ENCODE data around the gene SPATA31A6. TPM values are rescaled to one million over a fixed set of nuclear protein-coding genes. Genes with fewer than 3 reads are reported as not detected.
"Not testable (repeated sequence)": the region's sequence is repeated elsewhere in the genome, so short reads cannot be mapped to it uniquely, and the experiment has no call there.

The SPATA31A6 gene
- not detected for total RNA-seq

DNA sequence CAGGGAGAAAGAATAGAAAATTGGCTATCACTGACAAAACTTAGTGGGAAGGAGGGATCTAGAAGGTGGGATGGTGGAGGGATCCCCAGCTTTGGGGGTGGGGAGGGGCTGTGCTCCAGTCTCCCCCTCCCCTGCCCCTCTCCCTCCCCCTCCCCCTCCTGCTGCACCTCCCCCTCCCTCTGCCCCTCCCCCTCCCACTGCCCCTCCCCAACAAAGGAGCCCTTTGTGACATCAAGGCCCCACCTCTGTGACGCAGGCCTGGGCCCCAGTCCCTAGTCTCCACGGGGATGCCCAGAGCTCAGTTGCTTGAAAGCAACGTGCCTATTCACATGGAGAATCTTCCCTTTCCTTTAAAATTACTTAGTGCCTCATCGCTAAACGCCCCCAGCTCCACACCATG lies at the start of gene SPATA31A6:
SPATA31A6 (plus strand) TSS at position 301 of the 400 bp plus-strand sequence; CDS start at position 330, 29 bp downstream.
- H3K36me3 Mint-ChIP-seq (ENCODE audit: low read depth); H3K27me3 Mint-ChIP-seq; H3K27ac Mint-ChIP-seq; POLR2A ChIA-PET; DNase-seq; CTCF ChIA-PET; H3K9me3 Mint-ChIP-seq; H3K4me3 Mint-ChIP-seq; H3K4me1 Mint-ChIP-seq: not testable (repeated sequence)

DNA sequence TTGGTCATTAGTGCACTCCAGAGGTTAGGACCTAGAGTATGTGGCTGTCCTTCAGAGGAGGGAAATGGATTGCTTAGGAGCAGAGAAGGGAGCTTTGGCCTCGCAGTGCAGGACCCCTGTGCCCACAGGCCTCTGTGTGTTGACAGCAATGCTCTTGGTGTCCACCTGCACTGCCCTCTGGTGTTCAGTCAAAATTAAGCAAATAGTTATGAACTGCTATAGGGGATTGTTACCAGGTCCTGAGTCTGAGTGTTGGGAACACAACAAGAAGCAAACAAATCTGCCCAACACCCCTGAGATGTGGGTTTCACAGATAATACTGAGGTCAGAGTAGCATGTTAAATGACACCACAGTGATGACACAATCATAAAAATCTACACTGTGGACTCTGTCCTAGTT lies 23.2 kb upstream of the SPATA31A6 start:
- H3K4me1 Mint-ChIP-seq; H3K27me3 Mint-ChIP-seq; H3K36me3 Mint-ChIP-seq (ENCODE audit: low read depth); H3K27ac Mint-ChIP-seq; H3K9me3 Mint-ChIP-seq; H3K4me3 Mint-ChIP-seq; CTCF ChIA-PET; POLR2A ChIA-PET; DNase-seq: not testable (repeated sequence)

DNA sequence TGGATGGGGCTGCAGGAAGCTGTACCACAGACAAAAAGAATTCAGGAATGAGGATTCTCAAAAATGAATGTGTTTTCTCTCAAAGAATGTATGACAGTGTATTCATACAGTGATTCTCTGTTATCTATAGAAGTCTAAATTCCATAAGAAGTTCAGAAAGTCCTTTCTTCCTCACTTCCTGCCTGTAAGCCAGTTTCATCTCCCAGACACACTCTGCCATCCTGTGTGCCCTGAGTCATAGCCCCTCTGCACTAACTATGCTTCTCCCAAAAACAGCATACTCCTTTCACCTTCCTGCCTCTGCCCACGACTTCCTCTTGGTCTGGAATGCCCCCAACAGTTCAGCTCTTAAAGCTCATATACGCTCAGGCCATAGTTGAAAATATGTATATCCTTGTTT lies 36.4 kb downstream of the SPATA31A6 start:
- CTCF ChIA-PET; DNase-seq; H3K27ac Mint-ChIP-seq; POLR2A ChIA-PET; H3K9me3 Mint-ChIP-seq; H3K4me1 Mint-ChIP-seq; H3K4me3 Mint-ChIP-seq; H3K27me3 Mint-ChIP-seq; H3K36me3 Mint-ChIP-seq (ENCODE audit: low read depth): not testable (repeated sequence)

DNA sequence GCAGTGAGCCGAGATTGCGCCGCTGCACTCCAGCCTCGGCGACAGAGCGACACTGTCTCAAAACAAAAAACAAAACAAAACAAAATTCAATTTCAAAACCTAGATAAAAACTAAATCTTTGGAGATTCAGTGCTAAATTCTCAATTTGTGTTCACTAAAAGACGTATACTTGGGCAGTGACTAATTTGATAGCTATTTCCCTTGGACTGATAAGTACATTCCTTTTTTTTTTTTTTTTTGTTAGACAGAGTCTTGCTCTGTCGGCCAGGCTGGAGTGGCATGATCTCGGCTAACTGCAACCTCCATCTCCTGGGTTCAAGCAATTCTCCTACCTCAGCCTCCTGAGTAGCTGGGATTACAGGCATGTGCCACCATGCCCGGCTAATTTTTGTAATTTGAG lies 39.8 kb downstream of the SPATA31A6 start:
- CTCF ChIA-PET; H3K4me1 Mint-ChIP-seq; H3K27me3 Mint-ChIP-seq; DNase-seq; H3K9me3 Mint-ChIP-seq; POLR2A ChIA-PET; H3K4me3 Mint-ChIP-seq; H3K27ac Mint-ChIP-seq; H3K36me3 Mint-ChIP-seq (ENCODE audit: low read depth): not testable (repeated sequence)

DNA sequence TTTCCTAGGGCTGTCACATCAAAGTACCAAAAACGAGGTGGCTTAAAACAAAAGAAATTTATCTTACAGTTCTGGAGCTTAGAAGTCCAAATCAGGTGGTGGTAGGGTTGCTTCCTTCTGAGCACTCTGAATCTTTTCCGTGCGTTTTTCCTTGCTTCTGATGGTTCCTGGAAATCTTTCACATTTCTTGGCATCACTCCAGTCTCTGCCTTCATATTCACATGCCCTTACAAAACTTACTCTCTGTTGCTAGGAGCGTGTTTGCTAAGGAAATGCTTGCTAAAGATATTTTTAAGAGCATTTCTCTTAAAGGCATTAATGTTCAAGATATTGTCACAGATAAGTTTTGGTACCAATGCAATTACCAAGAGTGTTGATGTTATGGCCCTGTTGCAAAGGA lies 49.6 kb downstream of the SPATA31A6 start:
- H3K27ac Mint-ChIP-seq; H3K9me3 Mint-ChIP-seq; H3K4me3 Mint-ChIP-seq; H3K36me3 Mint-ChIP-seq (ENCODE audit: low read depth); DNase-seq; CTCF ChIA-PET; H3K4me1 Mint-ChIP-seq; POLR2A ChIA-PET; H3K27me3 Mint-ChIP-seq: not testable (repeated sequence)

DNA sequence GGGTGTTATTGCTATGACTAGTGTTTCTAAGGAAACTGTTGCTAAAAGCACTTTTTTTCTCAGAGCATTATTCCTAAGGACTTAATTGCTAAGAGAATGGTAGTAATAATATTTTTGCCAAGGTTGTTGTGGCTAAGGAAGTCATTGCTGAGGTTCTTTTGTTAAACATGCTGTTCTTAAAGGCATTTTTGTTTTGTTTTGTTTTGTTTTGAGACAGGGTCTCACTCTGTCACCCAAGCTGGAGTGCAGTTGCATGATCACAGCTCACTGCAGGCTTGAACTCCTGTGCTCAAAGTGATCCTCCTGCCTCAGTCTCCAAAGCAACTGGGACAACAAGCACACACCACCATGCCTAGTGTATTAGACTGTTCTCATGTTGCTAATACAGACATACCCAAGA lies 51.2 kb downstream of the SPATA31A6 start:
- POLR2A ChIA-PET; DNase-seq; H3K4me1 Mint-ChIP-seq; H3K36me3 Mint-ChIP-seq (ENCODE audit: low read depth); H3K27me3 Mint-ChIP-seq; CTCF ChIA-PET; H3K4me3 Mint-ChIP-seq; H3K27ac Mint-ChIP-seq; H3K9me3 Mint-ChIP-seq: not testable (repeated sequence)

DNA sequence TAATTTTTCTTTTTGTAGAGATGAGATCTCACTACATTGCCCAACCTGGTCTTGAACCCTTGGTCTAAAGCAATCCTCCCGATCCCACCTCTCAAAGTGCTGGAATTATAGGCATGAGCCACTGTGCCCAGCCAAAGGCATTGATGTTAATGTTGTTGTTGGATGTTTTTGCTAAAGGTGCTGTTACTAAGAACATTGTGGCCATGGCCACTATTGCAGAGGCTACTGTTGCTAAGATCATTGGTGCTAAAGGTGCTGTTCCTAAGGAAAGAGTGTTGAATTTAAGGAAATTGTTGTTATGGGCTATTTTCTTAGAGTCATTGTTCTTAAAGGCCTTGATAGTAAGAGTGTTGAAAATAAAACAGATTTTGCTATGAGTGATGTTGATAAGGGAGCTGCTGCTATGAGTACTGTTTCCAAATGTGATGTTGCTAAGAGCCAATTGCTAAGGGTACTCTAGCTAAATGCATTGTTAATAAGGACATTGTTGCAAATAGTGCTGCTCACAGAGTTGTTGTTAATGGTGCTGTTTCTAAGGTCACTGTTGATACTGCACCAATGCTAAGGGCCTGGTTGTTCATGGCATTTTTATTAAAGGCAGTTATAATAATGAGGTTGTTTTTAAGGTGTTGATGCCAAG lies 52.0 kb downstream of the SPATA31A6 start:
- CTCF ChIA-PET; POLR2A ChIA-PET; H3K36me3 Mint-ChIP-seq (ENCODE audit: low read depth); H3K9me3 Mint-ChIP-seq; H3K27me3 Mint-ChIP-seq; DNase-seq; H3K27ac Mint-ChIP-seq; H3K4me1 Mint-ChIP-seq; H3K4me3 Mint-ChIP-seq: not testable (repeated sequence)

DNA sequence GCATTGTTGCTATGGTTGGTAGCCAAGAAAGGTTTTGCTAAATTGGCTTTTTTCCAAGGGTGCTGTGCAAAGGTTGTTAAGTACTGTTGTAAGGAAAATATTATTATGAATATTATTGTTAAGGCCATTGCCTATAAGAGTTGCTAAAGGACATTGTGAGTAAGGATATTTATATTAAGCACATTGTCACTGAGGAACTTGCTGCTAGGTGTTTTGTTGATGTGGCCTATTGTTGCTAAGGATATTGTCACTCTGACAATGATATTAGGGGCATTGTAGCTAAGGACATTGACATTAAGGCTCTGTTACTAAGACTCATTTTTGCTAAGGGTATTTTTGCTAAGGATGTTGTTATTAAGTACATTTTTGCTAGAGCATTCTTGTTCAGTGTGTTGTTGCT lies 52.6 kb downstream of the SPATA31A6 start:
- H3K36me3 Mint-ChIP-seq (ENCODE audit: low read depth); H3K27me3 Mint-ChIP-seq; H3K9me3 Mint-ChIP-seq; POLR2A ChIA-PET; H3K4me3 Mint-ChIP-seq; H3K27ac Mint-ChIP-seq; H3K4me1 Mint-ChIP-seq; DNase-seq; CTCF ChIA-PET: not testable (repeated sequence)

DNA sequence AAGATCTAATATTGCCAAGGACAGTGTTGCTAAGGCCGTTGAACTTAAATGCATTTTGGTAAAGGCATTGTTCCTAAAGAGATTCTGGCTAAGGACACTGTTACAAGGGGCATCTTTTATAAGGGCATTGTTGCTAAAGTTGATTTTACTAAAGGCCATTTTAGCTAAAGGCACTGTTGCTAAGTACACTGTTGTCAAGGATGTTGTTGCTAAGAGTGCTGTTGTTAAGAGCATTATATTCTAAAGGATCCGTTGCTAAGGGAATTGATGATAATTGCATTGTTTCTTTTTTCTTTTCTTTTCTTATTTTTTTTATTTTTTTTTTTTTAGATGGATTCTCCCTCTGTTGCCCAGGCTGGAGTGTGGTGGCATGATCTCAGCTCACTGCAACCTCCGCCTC lies 53.9 kb downstream of the SPATA31A6 start:
- H3K27me3 Mint-ChIP-seq; CTCF ChIA-PET; H3K27ac Mint-ChIP-seq; POLR2A ChIA-PET; H3K36me3 Mint-ChIP-seq (ENCODE audit: low read depth); H3K4me3 Mint-ChIP-seq; H3K9me3 Mint-ChIP-seq; DNase-seq; H3K4me1 Mint-ChIP-seq: not testable (repeated sequence)

DNA sequence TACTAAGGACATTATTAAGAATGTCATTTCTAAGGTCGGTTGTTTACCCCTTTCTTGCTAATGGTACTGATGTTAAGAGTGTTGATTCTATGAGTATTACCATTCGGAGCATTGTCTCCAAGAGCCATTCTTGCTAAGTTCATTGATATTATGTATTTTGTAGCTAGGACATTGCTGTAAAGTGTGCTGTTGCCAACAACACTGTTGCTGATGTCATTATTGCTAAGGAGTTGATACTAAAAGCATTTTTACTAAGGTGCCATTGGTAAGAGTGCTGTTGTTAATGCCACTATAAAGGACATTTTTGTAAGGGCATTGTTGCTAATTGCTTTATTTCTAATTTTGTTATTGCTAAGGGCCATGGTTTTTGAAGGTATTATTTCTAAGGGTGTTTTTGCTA lies 55.4 kb downstream of the SPATA31A6 start:
- POLR2A ChIA-PET; CTCF ChIA-PET; H3K36me3 Mint-ChIP-seq (ENCODE audit: low read depth); DNase-seq; H3K4me1 Mint-ChIP-seq; H3K27ac Mint-ChIP-seq; H3K4me3 Mint-ChIP-seq; H3K9me3 Mint-ChIP-seq; H3K27me3 Mint-ChIP-seq: not testable (repeated sequence)

Other genes starting within 250 kb of the SPATA31A6 start
- gene CNTNAP3B, start 54.2 kb upstream of the SPATA31A6 start, total RNA-seq, result not detected